ENCODE data around the gene HOXB13.

GRCh38 chr17:48721009-48721402 lies 7.5 kb downstream of the HOXB13 start:
- TF ChIP-seq CTCF (IDR thresholded peaks at IDR 0.05; ENCODE audit: low read length) (no peak), EZH2 (optimal IDR thresholded peaks at IDR 0.05; ENCODE audit: low read depth, low read length) (no peak), EZH2phosphoT487 (IDR thresholded peaks at IDR 0.05; ENCODE audit: low read length) (no peak)

All from MM.1S (cell line).